GM19023 (cell line): ENCODE measurements around the gene DPEP3.
A peak's percentile ranks its signal among the peaks of the same experiment; 100 is the strongest.
"Not testable (repeated sequence)": the region's sequence is repeated elsewhere in the genome, so short reads cannot be mapped to it uniquely, and the experiment has no call there.

Source experiments
- ATAC-seq: cut with Tn5 transposase; IDR thresholded peaks from one replicate; pipeline ENCODE4 v1.9.1; 2021; ENCODE audit warnings: mild to moderate bottlenecking, moderate library complexity; ENCODE audit not compliant: unreplicated experiment

Gene DPEP3

GRCh38 chr16:67979955-67980678 lies at the start of gene DPEP3:
Gene DPEP3 (minus strand): TSS chr16:67980499. CDS start chr16:67980380, 119 bp downstream.
- no peak for ATAC-seq

GRCh38 chr16:68028996-68029395 lies 48.7 kb upstream of the DPEP3 start:
- no peak for ATAC-seq

- ATAC-seq = peak; percentile 76
Measured at GRCh38 chr16:68022728-68023537, 42.6 kb upstream of the DPEP3 start, which contains the start of the genes DDX28 and DUS2. Gene DDX28 (minus strand): TSS chr16:68023232. CDS start chr16:68023202, 30 bp downstream. Gene DUS2 (plus strand): TSS chr16:68023284. CDS start chr16:68038024, 14,740 bp downstream.

GRCh38 chr16:68022278-68022727 lies 42.0 kb upstream of the DPEP3 start:
- peak; percentile 6 for ATAC-seq

- no peak for ATAC-seq
Measured at GRCh38 chr16:68021490-68021889, 41.2 kb upstream of the DPEP3 start.

GRCh38 chr16:68019167-68019680 lies 38.9 kb upstream of the DPEP3 start:
- no peak for ATAC-seq

- ATAC-seq = no peak
Measured at GRCh38 chr16:68015681-68016080, 35.4 kb upstream of the DPEP3 start, which contains the start of gene DPEP2NB. Gene DPEP2NB (minus strand): TSS chr16:68015911. CDS start chr16:68015770, 141 bp downstream.

- ATAC-seq = no peak
Measured at GRCh38 chr16:68013440-68013839, 33.1 kb upstream of the DPEP3 start.

- ATAC-seq = not testable (repeated sequence)
Measured at GRCh38 chr16:68009872-68010271, 29.6 kb upstream of the DPEP3 start.

- no peak for ATAC-seq
Measured at GRCh38 chr16:68009157-68009735, 28.9 kb upstream of the DPEP3 start.

GRCh38 chr16:68005786-68006286 lies 25.5 kb upstream of the DPEP3 start:
- no peak for ATAC-seq

GRCh38 chr16:68005211-68005610 lies 24.9 kb upstream of the DPEP3 start:
- ATAC-seq = no peak

GRCh38 chr16:68003031-68003430 lies 22.7 kb upstream of the DPEP3 start:
- no peak for ATAC-seq

- ATAC-seq = no peak
Measured at GRCh38 chr16:68000450-68000849, 20.2 kb upstream of the DPEP3 start.

GRCh38 chr16:67999985-68000384 lies 19.7 kb upstream of the DPEP3 start:
- no peak for ATAC-seq

- ATAC-seq = not testable (repeated sequence)
Measured at GRCh38 chr16:67998779-67999688, 18.7 kb upstream of the DPEP3 start, which contains the start of gene DPEP2. Gene DPEP2 (minus strand): TSS chr16:67999484. CDS start chr16:67993212, 6,272 bp downstream.

- ATAC-seq = not testable (repeated sequence)
Measured at GRCh38 chr16:67998231-67998778, 18.0 kb upstream of the DPEP3 start.

GRCh38 chr16:67996666-67997065 lies 16.4 kb upstream of the DPEP3 start:
- no peak for ATAC-seq

- ATAC-seq = no peak
Measured at GRCh38 chr16:67995423-67995822, 15.1 kb upstream of the DPEP3 start.
